NCI-H2171 treated with DMSO at 0.1 percent for 48 hours (cell line): ENCODE measurements around the gene SGSM2.
"Not testable (repeated sequence)": the region's sequence is repeated elsewhere in the genome, so short reads cannot be mapped to it uniquely, and the experiment has no call there.

ENCODE experiments used
- DNase-seq: peaks from one replicate; lab custom pipeline; 2025; lab: John Stamatoyannopoulos, UW

The SGSM2 gene

GRCh38 chr17:2336852-2337543 lies at the start of gene SGSM2:
Gene SGSM2, plus strand, starts transcription at chr17:2337501. Its CDS starts 188 bp downstream, at chr17:2337689.
- DNase-seq: peak; percentile 74

GRCh38 chr17:2289878-2290478 lies 47.3 kb upstream of the SGSM2 start:
- no peak for DNase-seq

GRCh38 chr17:2292100-2292499 lies 45.2 kb upstream of the SGSM2 start:
- DNase-seq: no peak

GRCh38 chr17:2295575-2295974 lies 41.7 kb upstream of the SGSM2 start:
- DNase-seq: no peak

GRCh38 chr17:2297023-2297422 lies 40.3 kb upstream of the SGSM2 start:
- no peak for DNase-seq

- no peak for DNase-seq
Measured at GRCh38 chr17:2299136-2299535, 38.2 kb upstream of the SGSM2 start.

- DNase-seq: no peak
Measured at GRCh38 chr17:2299756-2300155, 37.5 kb upstream of the SGSM2 start.

- DNase-seq: no peak
Measured at GRCh38 chr17:2302778-2303203, 34.5 kb upstream of the SGSM2 start.

GRCh38 chr17:2303204-2304188 lies 33.8 kb upstream of the SGSM2 start, which contains the start of the genes SMG6 and SRR:
Gene SMG6, minus strand, starts transcription at chr17:2303785. Its CDS starts 65 bp downstream, at chr17:2303720.
Gene SRR, plus strand, starts transcription at chr17:2303950. Its CDS starts 11,611 bp downstream, at chr17:2315561.
- peak; percentile 85 for DNase-seq

- DNase-seq: no peak
Measured at GRCh38 chr17:2304931-2305330, 32.4 kb upstream of the SGSM2 start.

GRCh38 chr17:2309338-2310154 lies 27.8 kb upstream of the SGSM2 start:
- DNase-seq: peak; percentile 32

- no peak for DNase-seq
Measured at GRCh38 chr17:2312736-2313135, 24.6 kb upstream of the SGSM2 start.

- DNase-seq: not testable (repeated sequence)
Measured at GRCh38 chr17:2316916-2317205, 20.4 kb upstream of the SGSM2 start.

GRCh38 chr17:2317796-2318195 lies 19.5 kb upstream of the SGSM2 start:
- no peak for DNase-seq

- no peak for DNase-seq
Measured at GRCh38 chr17:2319051-2319450, 18.2 kb upstream of the SGSM2 start.

- DNase-seq: no peak
Measured at GRCh38 chr17:2321399-2321798, 15.9 kb upstream of the SGSM2 start.

GRCh38 chr17:2323629-2324314 lies 13.5 kb upstream of the SGSM2 start:
- DNase-seq: no peak

- no peak for DNase-seq
Measured at GRCh38 chr17:2331303-2331702, 6.0 kb upstream of the SGSM2 start.

- no peak for DNase-seq
Measured at GRCh38 chr17:2335726-2336214, 1.5 kb upstream of the SGSM2 start.

- DNase-seq: peak; percentile 84
Measured at GRCh38 chr17:2336215-2336851, 968 bp upstream of the SGSM2 start, which contains the start of gene TSR1. Gene TSR1, minus strand, starts transcription at chr17:2336457. Its CDS starts 30 bp downstream, at chr17:2336427.
